HTR-8/SVneo (cell line): Measurements from ENCODE around the gene LRIF1.
"Not testable (repeated sequence)": the region's sequence is repeated elsewhere in the genome, so short reads cannot be mapped to it uniquely, and the experiment has no call there.

Experiments
- DNase-seq: peaks from one replicate; pipeline ENCODE4 v3.0.0; 2011; ENCODE audit warnings: low spot score, mixed read lengths; ENCODE audit not compliant: insufficient read length
- FAIRE-seq: peaks from 2 replicates; lab custom pipeline; 2011; peaks lifted over from hg19 to GRCh38; lab: Jason Lieb, UNC

The LRIF1 gene

DNA sequence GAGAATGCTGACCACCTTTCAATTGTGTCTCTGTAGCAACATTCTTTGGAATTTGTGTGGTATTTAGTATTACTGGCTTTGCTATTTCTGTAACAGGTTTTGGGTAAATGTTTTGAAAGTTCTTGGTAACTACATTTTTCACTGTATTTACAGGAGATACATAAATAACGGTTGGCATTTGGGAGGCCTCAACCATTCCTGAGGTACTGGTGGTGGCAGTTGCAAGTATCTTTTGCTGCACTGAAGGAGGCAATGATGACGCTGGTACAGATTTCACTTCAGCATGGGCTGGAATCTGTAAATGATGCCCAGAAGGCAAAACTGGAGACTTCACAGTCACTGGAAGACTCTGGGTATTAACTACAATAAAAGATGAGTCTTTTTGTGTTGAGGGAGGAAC is 11.7 kb downstream of the LRIF1 start:
- FAIRE-seq (no peak), DNase-seq (no peak)

DNA sequence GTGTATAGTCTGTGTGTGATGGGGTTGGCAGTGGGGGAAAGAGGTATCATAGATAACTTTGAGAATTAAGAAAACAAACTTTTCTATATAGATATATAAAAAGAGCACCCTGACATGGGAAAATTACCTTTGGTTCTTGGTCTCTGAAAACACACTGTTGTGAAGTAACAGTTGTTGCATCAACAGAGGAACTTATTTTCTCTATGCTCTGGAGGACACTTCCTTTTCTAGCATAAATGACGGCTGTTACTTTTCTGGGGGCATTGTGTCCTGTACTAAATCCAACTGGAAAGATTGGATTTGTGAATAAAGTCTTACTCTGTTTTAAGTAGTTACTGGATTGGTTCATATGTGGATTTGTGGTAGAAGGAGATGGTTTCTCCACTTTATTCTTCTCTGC is 12.6 kb downstream of the LRIF1 start:
- no peak for DNase-seq
- no peak for FAIRE-seq

DNA sequence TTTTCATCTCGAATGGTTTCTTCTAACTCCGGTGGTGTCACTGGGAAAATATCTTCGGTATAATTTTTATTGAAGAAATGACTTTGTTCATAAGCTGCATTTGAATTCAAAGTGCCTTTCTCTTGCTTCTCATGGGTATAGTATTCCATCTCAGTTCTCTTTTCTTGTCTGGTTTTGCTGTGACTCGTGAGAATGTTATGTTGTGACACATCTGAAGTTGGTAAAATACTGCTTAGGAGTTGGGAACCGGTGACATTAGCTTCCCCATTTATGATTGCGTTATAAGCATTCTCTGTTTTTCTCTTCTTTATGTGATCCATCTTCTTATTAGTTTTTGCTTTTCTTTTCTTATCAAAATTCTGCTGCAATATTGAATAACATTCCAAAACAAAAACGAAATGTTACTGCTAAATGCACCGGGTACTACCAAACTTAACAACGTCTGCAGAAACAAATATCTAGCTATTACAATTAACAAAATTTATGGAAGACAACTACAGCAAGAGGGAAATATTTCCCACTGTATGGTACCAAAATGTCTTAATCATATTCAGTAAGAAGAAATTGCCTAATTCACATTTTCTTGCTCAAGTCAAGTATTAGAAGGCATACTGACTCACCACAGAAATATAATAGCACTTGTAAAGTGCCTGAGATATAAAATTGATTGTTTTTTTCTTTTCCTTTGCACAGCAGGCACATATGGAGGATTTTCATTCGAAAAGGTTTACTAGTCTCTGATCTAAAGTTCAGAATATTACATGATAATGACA is 15.5 kb downstream of the LRIF1 start:
- DNase-seq (no peak), FAIRE-seq (no peak)

DNA sequence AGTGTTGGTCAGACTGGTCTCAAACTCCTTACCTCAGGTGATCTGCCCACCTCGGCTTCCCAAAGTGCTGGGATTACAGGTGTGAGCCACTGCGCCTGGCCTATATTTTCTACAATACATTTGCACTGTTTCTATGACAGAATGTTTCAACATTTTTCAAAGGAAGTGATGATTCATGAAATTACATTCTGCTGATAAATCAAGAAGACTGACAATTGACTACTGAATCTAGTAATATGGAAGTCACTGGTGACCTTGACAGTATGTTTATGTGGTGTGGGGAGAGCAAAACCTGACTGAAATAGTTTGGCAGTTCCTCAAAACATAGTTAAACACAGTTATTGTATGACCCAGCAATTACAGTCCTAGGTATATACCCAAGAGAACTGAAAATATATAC is 18.1 kb downstream of the LRIF1 start:
- FAIRE-seq = no peak
- DNase-seq = no peak

DNA sequence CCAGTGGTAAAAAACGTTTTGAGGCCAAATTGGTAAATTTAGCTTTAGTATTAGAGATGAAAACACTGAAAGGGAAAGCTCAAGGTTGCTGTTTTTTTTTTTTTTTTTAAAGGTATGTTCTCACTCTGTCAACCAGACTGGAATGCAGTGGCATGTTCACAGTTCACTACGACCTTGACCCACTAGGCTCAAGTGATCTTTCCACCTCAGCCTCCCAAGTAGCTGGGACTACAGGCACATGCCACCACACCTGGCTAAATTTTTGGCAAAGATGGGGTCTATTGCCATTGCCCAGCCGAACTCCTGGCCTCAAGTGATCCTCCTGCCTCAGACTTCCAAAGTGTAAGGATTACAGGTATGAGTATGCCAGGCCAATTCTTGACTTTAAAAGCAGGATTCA is 18.9 kb downstream of the LRIF1 start:
- no peak for FAIRE-seq
- no peak for DNase-seq

DNA sequence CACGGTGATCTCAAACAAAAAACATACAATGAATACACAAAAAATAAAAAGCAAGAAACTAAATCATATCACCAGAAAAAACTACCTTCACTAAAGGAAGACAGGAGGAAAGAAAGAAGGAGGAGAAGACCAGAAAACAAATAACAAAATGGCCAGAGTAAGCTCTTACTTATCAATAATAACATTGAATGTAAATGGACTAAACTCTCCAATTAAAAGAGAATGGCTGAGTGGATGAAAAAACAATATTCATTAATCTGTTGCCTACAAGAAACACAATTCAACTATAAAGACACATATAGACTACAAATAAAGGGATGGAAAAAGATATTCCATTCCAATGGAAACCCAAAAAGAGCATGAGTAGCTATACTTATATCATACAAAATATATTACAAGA is 27.2 kb downstream of the LRIF1 start:
- DNase-seq (no peak), FAIRE-seq (no peak)

DNA sequence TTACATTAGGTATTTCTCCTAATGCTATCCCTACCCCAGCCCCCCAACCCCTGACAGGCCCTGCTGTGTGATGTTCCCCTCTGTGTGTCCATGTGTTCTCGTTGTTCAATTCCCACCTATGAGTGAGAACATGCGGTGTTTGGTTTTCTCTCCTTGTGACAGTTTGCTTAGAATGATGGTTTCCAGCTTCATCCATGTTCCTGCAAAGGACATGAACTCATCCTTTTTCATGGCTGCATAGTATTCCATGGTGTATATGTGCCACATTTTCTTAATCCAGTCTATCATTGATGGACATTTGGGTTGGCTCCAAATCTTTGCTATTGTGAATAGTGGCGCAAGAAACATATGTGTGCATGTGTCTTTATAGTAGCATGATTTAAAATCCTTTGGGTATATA is 32.6 kb downstream of the LRIF1 start:
- DNase-seq = not testable (repeated sequence)

DNA sequence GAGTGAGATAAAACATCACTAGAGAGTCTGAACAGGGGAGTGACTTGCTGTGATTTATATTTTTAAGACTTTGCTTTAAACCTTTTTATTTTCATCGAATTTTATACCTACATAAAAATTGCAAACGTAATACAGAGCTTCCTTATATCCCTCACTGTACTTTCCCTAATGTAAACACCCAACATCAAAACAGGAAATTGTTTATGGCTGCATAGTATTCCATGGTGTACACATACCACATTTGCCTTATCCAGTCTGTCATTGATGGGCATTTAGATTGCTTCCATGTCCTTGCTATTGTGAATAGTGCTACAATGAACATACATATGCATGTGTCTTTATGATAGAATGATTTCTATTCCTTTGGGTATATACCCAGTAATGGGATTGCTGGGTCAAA is 34.8 kb downstream of the LRIF1 start:
- DNase-seq (no peak), FAIRE-seq (no peak)

More for the DNA sequence above, 32.6 kb downstream of the LRIF1 start:
- not testable (repeated sequence) for FAIRE-seq

DNA sequence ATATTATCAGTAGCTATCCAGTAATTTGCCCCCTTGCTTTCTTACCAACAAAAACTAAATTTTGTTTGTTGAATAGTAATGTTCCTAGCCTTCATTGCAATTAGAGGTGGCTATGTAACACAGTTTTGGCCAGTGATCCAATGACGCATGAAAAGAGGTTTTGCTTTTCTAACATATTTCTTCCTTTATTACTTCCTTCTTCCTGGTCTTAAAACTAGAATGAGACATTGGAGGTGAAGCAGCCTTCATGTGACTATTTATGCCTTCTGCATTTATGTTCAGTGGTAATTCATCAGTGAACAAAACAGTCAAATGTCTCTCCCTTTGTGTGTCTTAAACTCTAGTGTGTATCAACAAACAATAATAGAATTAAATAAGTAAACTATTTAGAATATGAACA is 35.5 kb downstream of the LRIF1 start:
- no peak for FAIRE-seq
- no peak for DNase-seq

DNA sequence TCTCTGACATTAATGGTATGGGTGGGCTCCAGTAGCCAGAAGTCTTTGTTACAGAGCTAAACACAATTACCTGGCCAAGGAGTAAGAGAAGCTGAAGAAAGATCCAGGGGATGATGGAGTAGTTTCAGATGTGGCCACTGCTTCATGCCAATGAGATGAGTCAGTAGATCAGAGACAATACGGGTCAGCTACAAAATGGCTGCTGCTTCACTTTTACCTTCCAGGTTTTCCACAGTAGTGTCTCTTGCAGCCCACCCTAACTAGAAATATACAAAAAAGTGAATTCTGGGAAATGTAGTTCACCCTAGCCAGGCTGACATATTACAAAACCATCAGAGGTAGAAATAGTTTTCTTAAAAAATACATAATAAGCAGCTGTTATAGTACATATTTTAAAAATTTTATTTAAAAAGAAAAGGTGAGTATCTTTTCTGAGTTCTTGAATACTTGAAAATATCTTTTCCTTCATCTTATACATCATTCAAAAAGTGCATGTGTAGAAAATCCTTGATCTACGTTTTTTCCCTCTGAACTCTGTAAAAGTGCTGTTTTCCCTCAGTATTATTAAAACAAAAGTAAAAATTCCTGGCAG is 36.1 kb downstream of the LRIF1 start:
- FAIRE-seq (no peak), DNase-seq (no peak)

DNA sequence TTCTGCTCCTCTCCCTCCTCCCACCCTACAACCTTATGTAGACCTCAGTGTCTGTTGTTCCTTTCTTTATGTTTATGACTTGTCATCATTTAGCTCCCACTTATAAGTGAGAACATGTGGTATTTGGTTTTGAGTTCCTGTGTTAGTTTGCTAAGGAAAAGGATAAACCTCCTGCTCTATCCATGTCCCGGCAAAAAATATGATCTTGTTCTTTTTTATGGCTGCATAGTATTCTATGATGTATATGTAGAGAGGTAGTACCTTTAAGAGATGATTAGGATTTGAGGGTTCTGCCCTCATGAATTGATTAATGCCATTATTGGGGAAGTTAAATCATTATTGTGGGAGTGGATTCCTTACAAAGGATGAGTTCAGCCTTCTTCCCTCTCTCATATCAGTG is 41.8 kb downstream of the LRIF1 start:
- DNase-seq = no peak
- FAIRE-seq = no peak

DNA sequence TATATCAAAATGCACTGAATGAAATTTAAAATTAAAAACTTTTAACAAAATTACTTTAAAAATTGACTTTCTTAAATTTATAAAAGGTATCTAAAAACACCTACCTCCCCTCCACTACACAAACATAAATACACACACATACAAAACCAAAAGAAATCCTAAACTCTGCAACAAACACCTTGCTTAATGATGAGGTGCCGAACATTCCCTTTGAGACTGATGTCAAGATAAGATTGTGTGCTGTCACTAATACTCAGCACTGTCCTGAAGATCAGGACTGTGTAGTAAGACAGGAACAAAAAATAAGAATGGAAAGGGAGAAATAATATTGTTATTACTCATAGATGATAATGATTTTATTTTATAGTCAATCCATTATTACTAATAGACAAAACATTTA is 45.7 kb downstream of the LRIF1 start:
- DNase-seq (no peak), FAIRE-seq (no peak)

DNA sequence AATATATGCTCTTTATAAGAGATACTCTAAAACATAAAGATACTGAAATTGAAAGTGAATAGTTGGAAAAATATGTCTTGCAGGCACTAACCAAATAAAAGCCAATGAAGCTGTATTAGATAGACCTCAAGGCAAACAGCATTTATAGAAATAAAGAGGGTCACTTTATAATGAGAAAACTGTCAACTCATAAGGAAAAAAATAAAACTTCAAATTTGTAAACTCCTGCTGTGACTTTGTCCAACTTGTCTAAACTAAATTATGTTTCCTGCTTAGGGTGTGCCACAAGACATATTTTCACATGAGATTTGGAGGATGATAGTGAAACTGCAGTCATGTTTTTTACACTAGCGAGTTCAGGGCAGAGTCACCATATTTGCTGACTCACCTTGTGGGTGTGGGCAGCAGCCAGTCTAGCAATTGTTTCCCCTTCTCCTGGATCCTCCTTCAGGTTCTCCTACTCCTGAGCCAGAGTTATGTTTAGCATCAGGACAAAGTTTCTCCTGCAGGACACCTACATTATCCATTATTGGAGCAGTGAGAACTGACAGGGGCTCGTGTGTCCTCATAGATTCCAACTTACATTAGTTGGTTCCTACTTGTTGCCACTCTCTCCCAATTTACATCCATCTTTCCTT is 46.9 kb downstream of the LRIF1 start:
- DNase-seq = peak; percentile 6
- no peak for FAIRE-seq

DNA sequence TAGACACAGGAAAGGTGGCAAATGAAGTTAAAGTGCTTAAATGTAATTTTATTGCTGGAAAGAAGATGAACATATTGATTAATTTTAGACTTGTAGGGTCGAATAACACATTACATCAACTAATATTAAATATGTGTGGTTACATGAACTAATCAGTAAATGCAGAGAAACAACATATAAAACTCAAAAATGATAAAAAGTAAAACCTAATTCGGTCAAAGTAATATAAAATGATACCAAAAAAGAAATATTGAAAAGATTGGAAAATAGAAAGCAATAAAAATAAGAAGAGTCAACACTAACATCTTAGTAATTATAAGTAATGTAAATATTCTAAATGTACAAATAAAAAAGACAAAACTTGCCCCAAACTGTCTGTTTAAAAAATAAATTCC is 47.5 kb downstream of the LRIF1 start:
- DNase-seq (no peak), FAIRE-seq (no peak)

DNA sequence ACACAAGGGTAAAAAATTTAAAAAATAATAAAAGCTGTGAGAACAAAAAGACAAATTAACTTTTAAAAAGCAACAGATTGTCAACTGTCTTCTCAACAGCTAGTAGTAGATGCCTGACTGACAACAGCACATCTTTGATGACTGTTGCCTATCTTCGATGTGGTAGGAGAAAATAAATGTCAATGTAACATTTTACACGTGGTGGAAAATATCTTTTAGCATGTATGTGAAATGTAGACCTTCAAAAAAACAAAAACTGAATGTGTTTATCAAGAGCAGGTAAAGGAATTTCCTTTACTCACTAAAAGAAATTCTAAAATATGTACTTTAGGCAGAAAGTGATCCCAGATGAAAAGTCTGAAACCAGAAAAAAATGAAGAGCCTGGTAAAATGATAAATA is 47.9 kb downstream of the LRIF1 start:
- FAIRE-seq = no peak
- DNase-seq = no peak

DNA sequence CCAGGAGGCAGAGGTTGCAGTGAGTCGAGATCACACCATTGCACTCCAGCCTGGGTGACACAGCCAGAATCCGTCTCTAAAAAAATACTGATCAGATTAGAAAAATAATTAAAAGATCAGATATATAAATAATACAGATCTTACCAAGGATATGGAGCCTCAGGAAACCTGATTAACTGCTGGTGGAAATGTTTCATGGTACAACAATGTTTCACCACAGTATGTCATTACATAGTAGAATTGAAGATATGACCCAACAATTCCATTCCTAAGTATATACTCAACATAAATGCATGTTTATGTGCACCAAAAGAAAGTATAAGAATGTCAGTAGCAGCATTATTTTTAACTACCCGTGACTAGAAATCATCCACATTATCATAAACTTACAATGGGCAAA is 49.0 kb downstream of the LRIF1 start:
- FAIRE-seq = no peak

DNA sequence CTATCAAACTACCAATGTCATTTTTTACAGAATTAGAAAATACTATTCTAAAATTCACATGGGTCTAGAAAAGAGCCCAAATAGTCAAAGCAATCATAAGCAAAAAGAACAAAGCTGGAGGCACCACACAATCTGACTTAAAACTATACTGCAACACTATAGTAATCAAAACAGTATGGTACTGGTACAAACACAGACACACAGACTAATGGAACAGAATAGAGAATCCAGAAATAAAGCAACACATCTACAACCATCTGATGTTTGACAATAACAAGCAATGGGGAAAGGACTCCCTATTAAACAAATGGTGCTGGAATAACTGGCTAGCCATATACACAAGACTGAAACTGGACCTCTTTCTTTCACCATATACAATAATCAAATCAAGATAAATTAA is 50.9 kb downstream of the LRIF1 start:
- DNase-seq (no peak), FAIRE-seq (no peak)

More for the DNA sequence above, 49.0 kb downstream of the LRIF1 start:
- no peak for DNase-seq

DNA sequence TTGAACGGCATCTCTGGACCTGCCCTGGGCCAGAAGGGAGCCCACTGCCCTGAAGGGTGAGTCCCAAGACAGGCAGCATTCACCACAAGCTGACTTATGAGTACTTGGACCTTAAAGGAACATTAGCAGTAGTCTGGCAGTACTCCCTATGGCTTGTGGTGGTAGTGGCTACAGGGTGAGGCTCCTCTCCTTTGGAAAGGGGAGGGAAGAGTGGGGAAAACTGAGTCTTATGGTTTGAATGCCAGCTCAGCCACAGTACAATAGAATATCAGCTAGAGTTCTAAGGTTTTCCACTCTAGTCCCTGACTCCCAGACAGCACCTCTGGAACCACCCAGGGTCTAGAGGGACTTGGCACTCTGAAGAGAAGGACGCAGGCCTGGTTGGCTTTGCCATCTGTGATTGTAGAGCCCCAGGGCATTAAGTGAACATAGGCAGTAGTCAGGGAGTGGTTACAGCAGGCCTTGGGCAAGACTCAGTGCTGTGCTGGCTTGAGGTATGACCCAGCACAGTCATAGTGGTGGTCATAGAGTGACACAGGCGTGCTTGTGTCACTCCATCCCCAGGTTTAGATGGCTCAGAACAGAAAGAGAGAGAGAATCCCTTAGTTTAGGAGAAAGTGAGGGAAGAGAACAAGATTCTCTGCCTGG is 59.7 kb downstream of the LRIF1 start:
- DNase-seq (no peak), FAIRE-seq (no peak)

DNA sequence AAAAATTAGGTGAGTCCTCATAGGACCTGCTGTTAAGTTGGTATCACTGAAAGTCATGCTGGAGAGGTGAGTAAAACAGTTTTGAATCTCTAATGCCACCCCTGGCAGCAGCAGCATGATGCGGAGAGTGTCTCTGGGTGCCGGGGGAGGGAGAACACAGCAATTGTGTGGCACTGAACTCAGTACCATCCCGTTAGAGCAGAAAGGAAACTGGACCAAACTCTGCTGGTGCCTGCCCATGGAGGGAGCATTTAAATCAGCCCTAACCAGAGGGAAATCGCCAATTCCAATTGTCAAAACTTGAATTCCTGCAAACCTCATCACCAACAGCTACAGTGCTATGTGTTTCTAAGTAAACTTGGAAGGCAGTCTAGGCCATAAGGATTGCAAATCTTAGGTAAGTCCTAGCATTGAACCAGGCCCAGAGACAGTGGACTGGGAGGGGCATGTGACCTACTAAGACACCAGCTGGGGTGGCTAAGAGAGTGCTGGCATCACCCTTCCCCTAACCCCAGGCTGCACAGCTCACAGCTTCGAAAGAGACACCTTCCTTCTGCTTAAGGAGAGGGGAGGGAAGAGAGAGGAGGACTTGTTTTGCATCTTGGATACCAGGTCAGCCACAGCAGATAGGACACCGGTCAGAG is 60.8 kb downstream of the LRIF1 start:
- no peak for FAIRE-seq
- no peak for DNase-seq

DNA sequence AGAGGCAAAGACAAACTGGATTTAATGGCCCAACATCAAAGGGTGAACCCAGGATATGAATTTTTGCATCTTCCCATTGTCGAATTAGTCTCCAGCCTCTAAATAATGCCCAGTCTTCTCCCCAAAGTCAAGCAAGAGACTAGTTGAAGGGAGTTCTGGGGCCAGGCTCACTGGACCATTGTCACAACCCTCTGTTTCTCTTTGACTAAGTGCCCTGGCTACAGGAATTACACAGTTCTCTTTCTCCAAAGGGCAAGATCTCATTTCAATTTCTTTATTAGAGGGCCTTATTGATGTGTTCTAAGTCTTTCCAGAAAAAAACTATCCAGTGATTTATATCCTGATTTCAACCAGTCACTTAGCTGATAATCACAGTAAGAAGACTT is 64.3 kb downstream of the LRIF1 start:
- FAIRE-seq (no peak), DNase-seq (no peak)
